Measurements from ENCODE around the gene CCL7. TPM values are rescaled to one million over a fixed set of nuclear protein-coding genes. Genes with fewer than 3 reads are reported as not detected.

The CCL7 gene
- total RNA-seq, 4 donors from 2014 or later, result 0.66 to 9.5 TPM; not detected in 2

GRCh38 chr17:34241062-34241461 is 29.0 kb upstream of the CCL7 start:
- TF ChIP-seq CTCF (IDR thresholded peaks at IDR 0.05; ENCODE audit: low read depth), result no peak

GRCh38 chr17:34242587-34243363 is 27.2 kb upstream of the CCL7 start:
- TF ChIP-seq CTCF (IDR thresholded peaks at IDR 0.05; ENCODE audit: low read depth), result no peak

- TF ChIP-seq CTCF (IDR thresholded peaks at IDR 0.05; ENCODE audit: low read depth), result no peak
Measured at GRCh38 chr17:34243364-34244320, 26.4 kb upstream of the CCL7 start.

- TF ChIP-seq CTCF (IDR thresholded peaks at IDR 0.05; ENCODE audit: low read depth), result no peak
Measured at GRCh38 chr17:34245351-34245905, 24.6 kb upstream of the CCL7 start.

GRCh38 chr17:34246446-34246845 is 23.6 kb upstream of the CCL7 start:
- no peak for TF ChIP-seq CTCF (IDR thresholded peaks at IDR 0.05; ENCODE audit: low read depth)

GRCh38 chr17:34246881-34247280 is 23.1 kb upstream of the CCL7 start:
- no peak for TF ChIP-seq CTCF (IDR thresholded peaks at IDR 0.05; ENCODE audit: low read depth)
